Cardiac septum (tissue), 1 donor: ENCODE results near the gene AFTPH. TPM values are rescaled to one million over a fixed set of nuclear protein-coding genes. Genes with fewer than 3 reads are reported as not detected.

Experiments used
- DNase-seq: peaks from one replicate; pipeline ENCODE4 v3.0.0-alpha.2; 2020; ENCODE audit warnings: low spot score
- intact Hi-C: fragments of 100-400 bp; cut with DNase I; formaldehyde crosslinking; loops from one replicate; pipeline ENCODE4 v1.14.0; 2022
- microRNA-seq: library from miRNA; unstranded; fragments of <30 nt; microRNA quantifications from one replicate; pipeline ENCODE4 v1.2.0, GENCODE V29; 2020
- total RNA-seq: library from RNA; stranded (reverse); fragmentation: NEBNext Ultra II Directional; extraction: Animal tissue kit (Norgen Biotek cat#: 25700); gene quantifications from one replicate; pipeline ENCODE4 v1.2.1, GENCODE V29; 2021
- donor health status: DM: no; HTN: no; CAD: no.

AFTPH gene
- total RNA-seq, 1 donor from 2014 or later, result 13.6 TPM

DNA sequence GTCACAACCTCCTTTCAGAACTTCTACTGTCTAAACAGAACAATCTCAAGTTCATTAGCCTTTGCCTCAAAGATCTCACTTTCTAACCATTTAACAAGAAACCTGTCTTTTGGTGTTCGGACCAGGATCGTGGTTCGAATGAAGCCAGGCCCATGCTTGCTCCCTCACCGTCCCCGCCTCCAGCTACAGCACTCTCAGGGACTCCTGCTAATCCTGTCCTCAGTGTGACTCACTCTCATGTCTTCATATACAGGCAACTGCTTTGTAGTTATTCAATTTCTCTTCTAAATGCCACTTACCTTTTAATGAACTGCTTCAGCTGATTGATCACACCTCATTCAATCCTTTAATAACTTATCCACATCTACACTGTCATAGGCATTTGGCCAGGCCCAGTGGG is 113.8 kb downstream of the AFTPH start:
- DNase-seq, result no peak
- intact Hi-C loops, result no loop called here

DNA sequence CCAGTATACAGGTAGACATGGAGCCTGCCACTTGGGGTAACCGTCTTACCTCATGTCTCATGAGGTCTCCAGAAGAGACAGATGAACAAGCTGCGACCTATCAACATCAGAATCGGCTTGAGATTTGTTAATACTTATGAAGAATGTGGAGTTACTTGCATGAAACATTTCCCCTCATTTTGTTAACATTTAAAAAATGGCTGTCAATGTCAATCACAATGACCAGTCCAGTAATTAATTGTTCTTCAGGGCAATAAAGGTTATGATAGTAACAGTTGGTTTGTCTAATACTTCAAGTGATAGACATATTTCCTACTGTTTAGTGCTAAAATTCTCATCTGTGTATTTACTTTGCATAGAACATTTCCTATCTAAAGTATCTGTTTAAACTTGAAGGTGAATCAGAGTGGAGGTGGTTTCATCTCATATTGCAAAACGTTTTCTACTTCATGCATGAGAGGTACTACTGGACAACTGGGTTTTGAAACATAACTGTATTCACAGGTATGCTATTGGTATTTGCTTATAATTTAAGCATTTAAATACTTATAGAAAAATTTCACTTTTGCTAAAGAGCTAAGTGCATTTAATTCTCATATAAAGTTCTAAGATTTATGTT is 114.5 kb downstream of the AFTPH start:
- intact Hi-C loops, result no loop called here
- DNase-seq, result no peak

DNA sequence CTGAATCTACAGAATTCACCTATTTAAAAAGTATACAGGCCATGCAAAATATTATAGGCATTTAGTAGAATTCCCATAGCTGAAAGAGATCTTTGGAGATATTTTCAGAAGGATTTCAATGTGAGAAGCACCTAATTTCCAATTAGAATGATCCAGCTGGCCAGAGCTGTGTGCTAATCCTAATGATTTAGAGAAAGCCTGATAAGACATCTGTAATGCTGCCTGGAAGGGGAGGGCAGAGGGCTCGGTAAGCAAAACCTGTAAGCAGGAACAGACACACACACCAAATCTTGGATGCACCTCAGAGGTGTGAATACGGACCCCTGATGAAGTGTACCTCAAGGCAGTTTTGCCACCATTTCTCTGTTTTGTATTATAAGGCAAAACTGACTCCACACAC is 115.6 kb downstream of the AFTPH start:
- no peak for DNase-seq
- intact Hi-C loops, result loop anchor here (10.0 kb wide), 1 partner anchor 355 kb away; no protein-coding TSS in a partner anchor

DNA sequence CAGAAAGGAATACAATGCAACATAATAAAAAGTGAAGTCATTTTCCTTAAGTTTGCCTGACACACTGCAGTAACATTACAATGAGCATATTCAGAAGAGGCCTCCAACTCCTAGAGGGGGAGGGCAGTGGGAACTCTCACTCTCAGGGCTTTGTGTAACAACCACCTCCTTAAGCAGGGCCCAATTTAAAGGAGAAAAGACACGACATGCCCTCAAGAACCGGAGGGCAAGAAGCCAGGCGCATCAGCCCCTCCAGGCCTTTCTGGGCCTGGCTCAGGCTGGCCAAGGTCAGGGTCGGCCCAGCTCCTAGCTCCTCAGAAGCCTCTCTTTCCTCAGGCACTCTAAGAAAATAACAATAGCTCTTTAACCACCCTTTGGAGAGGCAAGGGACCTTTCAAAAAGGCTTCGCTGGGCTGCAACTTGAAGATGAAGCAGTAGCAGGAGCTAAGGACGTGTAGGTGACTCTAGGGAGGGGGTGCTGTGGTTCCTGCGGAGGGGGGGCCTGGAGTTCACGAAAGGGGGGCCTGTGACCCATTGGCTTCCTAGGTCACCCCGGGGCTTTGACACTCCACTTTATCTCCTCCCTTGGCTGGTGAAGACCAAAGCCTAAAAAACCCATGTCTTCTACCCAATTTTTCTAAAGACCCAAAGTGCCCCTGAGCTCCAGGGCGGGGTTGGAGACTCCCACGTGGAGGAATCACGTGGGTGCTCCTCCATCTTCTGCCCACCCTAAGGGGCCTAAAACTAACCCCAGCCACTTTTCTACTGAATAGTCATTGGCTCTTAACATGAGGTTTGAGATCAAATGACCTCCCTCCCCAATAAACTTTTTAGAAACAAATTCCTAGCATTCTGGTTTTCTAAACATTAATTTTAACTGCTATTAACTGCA is 116.3 kb downstream of the AFTPH start:
- DNase-seq, result no peak
- intact Hi-C loops, result loop anchor here (10.0 kb wide), 1 partner anchor 354 kb away; no protein-coding TSS in a partner anchor

DNA sequence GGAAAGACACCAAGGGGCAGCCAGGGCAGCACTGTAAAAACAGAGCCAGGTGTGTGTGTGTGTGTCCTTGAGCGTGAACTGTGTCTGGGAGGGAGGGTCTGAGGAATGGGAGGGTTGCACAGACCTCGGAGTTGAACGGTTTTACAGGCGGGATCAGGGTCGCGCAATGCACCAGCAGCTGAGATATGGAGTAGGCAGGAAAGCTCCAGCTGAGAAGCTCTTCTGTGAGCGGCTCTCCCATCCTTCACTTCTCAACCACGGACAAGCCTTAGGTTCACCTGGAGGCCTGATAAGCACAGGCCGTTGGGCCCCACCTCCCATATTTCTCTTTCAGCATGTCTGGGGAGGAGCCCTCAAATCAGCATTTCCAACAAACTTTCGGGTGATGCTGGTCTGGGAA is 117.5 kb downstream of the AFTPH start:
- intact Hi-C loops, result loop anchor here (10.0 kb wide), 1 partner anchor 353 kb away; no protein-coding TSS in a partner anchor
- DNase-seq, result no peak

Small RNAs within 50 kb of the gene (microRNA-seq; reads per million reads assigned to microRNA genes)
- not detected for gene MIR4434

Other genes with a start within 250 kb of the AFTPH start
- 13.1 TPM for gene LGALSL, start 70.2 kb upstream of the AFTPH start, total RNA-seq
- gene SERTAD2, start 129.6 kb downstream of the AFTPH start, total RNA-seq, result 22.8 TPM